HepG2 (cell line): ENCODE measurements around the gene FITM1. TPM values are rescaled to one million over a fixed set of nuclear protein-coding genes. Genes with fewer than 3 reads are reported as not detected.

ENCODE experiments used
- CEBPG ChIP-seq: IDR thresholded peaks from 2 replicates; pipeline ENCODE4 v1.6.1; 2016
- DNMT3B ChIP-seq: conservative IDR thresholded peaks from 2 replicates; pipeline ENCODE4 v1.6.1; 2016; ENCODE audit warnings: missing biosample characterization, control low read depth
- FOXA1 ChIP-seq, 2 experiments: fragments of 450-650 bp in 1 of 2; sonication (generic) in 1 of 2; formaldehyde crosslinking in 1 of 2; IDR thresholded peaks; 2 replicates each; pipeline versions ENCODE4 v1.4.0 to v1.6.1; 2016 to 2020; ENCODE audit warnings: missing genetic modification reagents in 1 of 2
- GTF3A ChIP-seq: sonication (generic); formaldehyde crosslinking; conservative IDR thresholded peaks from 2 replicates; pipeline ENCODE4 v1.4.0; 2020; ENCODE audit warnings: mild to moderate bottlenecking, missing genetic modification reagents
- HOXA3 ChIP-seq: sonication (generic); formaldehyde crosslinking; IDR thresholded peaks from 2 replicates; pipeline ENCODE4 v1.5.0; 2020; ENCODE audit warnings: missing genetic modification reagents
- KLF11 ChIP-seq: IDR thresholded peaks from 2 replicates; pipeline ENCODE4 v1.6.1; 2016; ENCODE audit warnings: missing compliant biosample characterization
- MEF2D ChIP-seq: sonication (generic); formaldehyde crosslinking; IDR thresholded peaks from 2 replicates; pipeline ENCODE4 v1.5.1; 2020; ENCODE audit warnings: mild to moderate bottlenecking, missing genetic modification reagents
- MTA3 ChIP-seq: sonication (generic); formaldehyde crosslinking; IDR thresholded peaks from 2 replicates; pipeline ENCODE4 v1.4.0; 2020; ENCODE audit warnings: missing genetic modification reagents
- MTF2 ChIP-seq: sonication (generic); formaldehyde crosslinking; IDR thresholded peaks from 2 replicates; pipeline ENCODE4 v1.5.0; 2020; ENCODE audit warnings: missing genetic modification reagents, borderline replicate concordance
- PHF8 ChIP-seq: sonication (generic); formaldehyde crosslinking; IDR thresholded peaks from 2 replicates; pipeline ENCODE4 v1.5.0; 2020; ENCODE audit warnings: missing genetic modification reagents
- TCF12 ChIP-seq, 2 experiments: fragments of 450-650 bp in 1 of 2; sonication (generic) in 1 of 2; formaldehyde crosslinking in 1 of 2; IDR thresholded peaks; 2 replicates each; pipeline versions ENCODE4 v1.6.1 to v1.8.0; 2017 to 2022; ENCODE audit warnings: antibody characterized with exemption in 1 of 2, mild to moderate bottlenecking in 1 of 2, missing genetic modification reagents in 1 of 2, moderate library complexity in 1 of 2
- TFDP1 ChIP-seq: IDR thresholded peaks from 2 replicates; pipeline ENCODE4 v1.6.1; 2016; ENCODE audit warnings: missing compliant biosample characterization, missing genetic modification reagents, borderline replicate concordance
- WIZ ChIP-seq: sonication (generic); formaldehyde crosslinking; IDR thresholded peaks from 2 replicates; pipeline ENCODE4 v1.5.1; 2020; ENCODE audit warnings: mild to moderate bottlenecking, missing genetic modification reagents
- ZNF225 ChIP-seq: sonication (generic); formaldehyde crosslinking; IDR thresholded peaks from 2 replicates; pipeline ENCODE4 v1.4.0; 2020; ENCODE audit warnings: mild to moderate bottlenecking, missing genetic modification reagents
- ZNF580 ChIP-seq: IDR thresholded peaks from 2 replicates; pipeline ENCODE4 v1.6.1; 2016; ENCODE audit warnings: low read depth, borderline replicate concordance
- ZNF740 ChIP-seq: sonication (generic); formaldehyde crosslinking; IDR thresholded peaks from 2 replicates; pipeline ENCODE4 v1.4.0; 2020; ENCODE audit warnings: missing genetic modification reagents
- ZNF781 ChIP-seq: sonication (generic); formaldehyde crosslinking; IDR thresholded peaks from 2 replicates; pipeline ENCODE4 v1.5.1; 2020; ENCODE audit warnings: borderline replicate concordance, mild to moderate bottlenecking, missing genetic modification reagents; ENCODE audit errors: not compliant biosample characterization
- ZNF83 ChIP-seq: sonication (generic); formaldehyde crosslinking; IDR thresholded peaks from 2 replicates; pipeline ENCODE4 v1.4.0; 2020; ENCODE audit warnings: missing genetic modification reagents, mild to moderate bottlenecking, borderline replicate concordance
- ZNF891 ChIP-seq: sonication (generic); formaldehyde crosslinking; IDR thresholded peaks from 2 replicates; pipeline ENCODE4 v1.5.0; 2020; ENCODE audit warnings: mild to moderate bottlenecking, missing genetic modification reagents
- polyA plus RNA-seq, 8 experiments: library from polyadenylated mRNA; depleted of rRNA in 3 of 8; stranded (reverse) in 7 of 8; unstranded in 1 of 8; fragments of >200 nt; fragmentation: Illumina TruSeq in 4 of 8; extraction: Trizol in 4 of 8; gene quantifications; 2 replicates each; pipeline versions ENCODE4 v1.2.1 to v1.2.3, GENCODE V29; 2011 to 2016; ENCODE audit warnings: low read depth in 4 of 8, missing spikeins in 1 of 8, mixed read lengths in 1 of 8; ENCODE audit not compliant: insufficient read depth in 1 of 8
- total RNA-seq, 5 experiments: library from RNA; depleted of rRNA; stranded (reverse); fragments of >200 nt; fragmentation: Illumina TruSeq; extraction: Trizol; gene quantifications; 2 replicates each; pipeline ENCODE4 v1.2.3, GENCODE V29; 2016; ENCODE audit warnings: low read depth in 1 of 5
- TF ChIP-seq, protein P1 (sequence below): sonication (generic); formaldehyde crosslinking; IDR thresholded peaks from 2 replicates; pipeline ENCODE4 v1.4.0; 2020; ENCODE audit warnings: missing genetic modification reagents, borderline replicate concordance
- TF ChIP-seq, protein P2 (sequence below): sonication (generic); formaldehyde crosslinking; IDR thresholded peaks from 2 replicates; pipeline ENCODE4 v1.5.1; 2020; ENCODE audit warnings: missing genetic modification reagents, mild to moderate bottlenecking, borderline replicate concordance
- TF ChIP-seq, protein P3 (sequence below): sonication (generic); formaldehyde crosslinking; IDR thresholded peaks from 2 replicates; pipeline ENCODE4 v1.4.0; 2020; ENCODE audit warnings: missing genetic modification reagents

FITM1 gene
- total and polyA plus RNA-seq, 2 of the 13 experiments (the other 11 are each of a cell fraction or from before 2014, with no cell fraction given), result 2.7 to 5.8 TPM

DNA sequence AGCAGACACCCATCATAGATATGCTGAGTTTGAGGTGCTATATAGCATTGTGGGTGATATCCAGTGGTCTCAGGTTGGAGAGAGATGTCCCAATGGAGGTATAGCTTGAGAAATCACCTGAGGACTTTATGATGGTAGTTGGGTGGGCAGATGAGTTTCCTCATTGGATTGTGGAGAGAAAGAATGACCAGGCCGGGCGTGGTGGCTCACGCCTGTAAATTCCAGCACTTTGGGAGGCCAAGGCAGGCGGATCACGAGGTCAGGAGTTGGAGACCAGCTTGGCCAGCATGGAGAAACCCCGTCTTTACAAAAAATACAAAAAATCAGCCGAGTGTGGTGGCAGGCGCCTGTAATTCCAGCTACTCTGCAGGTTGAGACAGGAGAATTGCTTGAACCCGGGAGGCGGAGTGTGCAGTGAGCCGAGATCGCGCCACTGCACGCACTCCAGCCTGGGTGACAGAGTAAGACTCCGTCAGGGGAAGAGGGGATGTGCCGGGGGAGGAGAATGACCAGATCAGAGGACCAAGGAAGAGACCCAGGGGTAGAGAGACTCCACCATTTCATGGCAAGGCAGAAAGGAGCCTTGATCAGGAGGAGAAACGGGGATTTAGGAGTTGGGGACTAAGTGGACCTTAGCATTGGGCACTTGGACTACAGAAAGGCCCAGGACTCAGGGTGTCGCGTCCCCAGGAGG lies 37.1 kb upstream of the FITM1 start (continued):
- TF ChIP-seq, protein P1, sequence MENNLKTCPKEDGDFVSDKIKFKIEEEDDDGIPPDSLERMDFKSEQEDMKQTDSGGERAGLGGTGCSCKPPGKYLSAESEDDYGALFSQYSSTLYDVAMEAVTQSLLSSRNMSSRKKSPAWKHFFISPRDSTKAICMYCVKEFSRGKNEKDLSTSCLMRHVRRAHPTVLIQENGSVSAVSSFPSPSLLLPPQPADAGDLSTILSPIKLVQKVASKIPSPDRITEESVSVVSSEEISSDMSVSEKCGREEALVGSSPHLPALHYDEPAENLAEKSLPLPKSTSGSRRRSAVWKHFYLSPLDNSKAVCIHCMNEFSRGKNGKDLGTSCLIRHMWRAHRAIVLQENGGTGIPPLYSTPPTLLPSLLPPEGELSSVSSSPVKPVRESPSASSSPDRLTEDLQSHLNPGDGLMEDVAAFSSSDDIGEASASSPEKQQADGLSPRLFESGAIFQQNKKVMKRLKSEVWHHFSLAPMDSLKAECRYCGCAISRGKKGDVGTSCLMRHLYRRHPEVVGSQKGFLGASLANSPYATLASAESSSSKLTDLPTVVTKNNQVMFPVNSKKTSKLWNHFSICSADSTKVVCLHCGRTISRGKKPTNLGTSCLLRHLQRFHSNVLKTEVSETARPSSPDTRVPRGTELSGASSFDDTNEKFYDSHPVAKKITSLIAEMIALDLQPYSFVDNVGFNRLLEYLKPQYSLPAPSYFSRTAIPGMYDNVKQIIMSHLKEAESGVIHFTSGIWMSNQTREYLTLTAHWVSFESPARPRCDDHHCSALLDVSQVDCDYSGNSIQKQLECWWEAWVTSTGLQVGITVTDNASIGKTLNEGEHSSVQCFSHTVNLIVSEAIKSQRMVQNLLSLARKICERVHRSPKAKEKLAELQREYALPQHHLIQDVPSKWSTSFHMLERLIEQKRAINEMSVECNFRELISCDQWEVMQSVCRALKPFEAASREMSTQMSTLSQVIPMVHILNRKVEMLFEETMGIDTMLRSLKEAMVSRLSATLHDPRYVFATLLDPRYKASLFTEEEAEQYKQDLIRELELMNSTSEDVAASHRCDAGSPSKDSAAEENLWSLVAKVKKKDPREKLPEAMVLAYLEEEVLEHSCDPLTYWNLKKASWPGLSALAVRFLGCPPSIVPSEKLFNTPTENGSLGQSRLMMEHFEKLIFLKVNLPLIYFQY (CRISPR knock-in tag), result no peak
- TF ChIP-seq HOXA3 (CRISPR knock-in tag), result no peak
- peak; percentile 76; the same call in 1 of the 2 replicates for TF ChIP-seq ZNF83
- no peak for TF ChIP-seq ZNF740 (CRISPR knock-in tag)
- no peak; the same call in 1 of the 2 replicates for TF ChIP-seq WIZ (CRISPR knock-in tag)
- 0 out of 2 replicates have a peak, but pooled peaks have one; percentile 0 for TF ChIP-seq ZNF580 (CRISPR knock-in tag)
- TF ChIP-seq MTA3 (CRISPR knock-in tag), result 0 out of 2 replicates have a peak, but pooled peaks have one; percentile 54
- TF ChIP-seq MEF2D (CRISPR knock-in tag), result no peak
- TF ChIP-seq ZNF781 (CRISPR knock-in tag), result peak; percentile 49
- no peak for TF ChIP-seq TCF12 (IDR thresholded peaks at IDR 0.05)
- TF ChIP-seq TCF12 (CRISPR knock-in tag; IDR thresholded peaks at IDR 0.05), result no peak
- no peak for TF ChIP-seq PHF8 (CRISPR knock-in tag)
- TF ChIP-seq CEBPG (CRISPR knock-in tag), result no peak
- TF ChIP-seq FOXA1 (IDR thresholded peaks at IDR 0.05), result no peak
- no peak for TF ChIP-seq FOXA1 (CRISPR knock-in tag; IDR thresholded peaks at IDR 0.05)
- peak; percentile 87; the same call in 1 of the 2 replicates for TF ChIP-seq ZNF225
- TF ChIP-seq GTF3A (CRISPR knock-in tag), result no peak
- no peak for TF ChIP-seq KLF11 (CRISPR knock-in tag)
- TF ChIP-seq, protein P2, sequence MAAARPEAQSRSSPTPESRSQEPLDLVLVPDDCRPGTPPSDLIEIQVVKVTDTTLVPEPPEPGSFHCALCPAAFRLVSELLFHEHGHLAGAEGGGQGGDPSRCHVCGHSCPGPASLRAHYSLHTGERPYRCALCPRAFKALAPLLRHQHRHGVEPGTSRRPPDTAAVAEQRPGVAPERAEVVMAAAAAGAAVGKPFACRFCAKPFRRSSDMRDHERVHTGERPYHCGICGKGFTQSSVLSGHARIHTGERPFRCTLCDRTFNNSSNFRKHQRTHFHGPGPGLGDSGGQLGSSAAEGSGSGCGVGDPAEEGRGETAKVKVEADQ (CRISPR knock-in tag), result no peak
- TF ChIP-seq, protein P3, sequence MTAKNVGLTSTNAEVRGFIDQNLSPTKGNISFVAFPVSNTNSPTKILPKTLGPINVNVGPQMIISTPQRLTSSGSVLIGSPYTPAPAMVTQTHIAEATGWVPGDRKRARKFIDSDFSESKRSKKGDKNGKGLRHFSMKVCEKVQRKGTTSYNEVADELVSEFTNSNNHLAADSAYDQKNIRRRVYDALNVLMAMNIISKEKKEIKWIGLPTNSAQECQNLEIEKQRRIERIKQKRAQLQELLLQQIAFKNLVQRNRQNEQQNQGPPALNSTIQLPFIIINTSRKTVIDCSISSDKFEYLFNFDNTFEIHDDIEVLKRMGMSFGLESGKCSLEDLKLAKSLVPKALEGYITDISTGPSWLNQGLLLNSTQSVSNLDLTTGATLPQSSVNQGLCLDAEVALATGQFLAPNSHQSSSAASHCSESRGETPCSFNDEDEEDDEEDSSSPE, result no peak
- no peak for TF ChIP-seq MTF2 (CRISPR knock-in tag)
- TF ChIP-seq DNMT3B, result peak; percentile 20; the same call in 1 of the 2 replicates
- TF ChIP-seq ZNF891 (CRISPR knock-in tag), result no peak
- TF ChIP-seq TFDP1 (CRISPR knock-in tag), result no peak; the same call in 1 of the 2 replicates
